ENCODE measurements around the gene MICU2. TPM values are rescaled to one million over a fixed set of nuclear protein-coding genes. Genes with fewer than 3 reads are reported as not detected.
"Not testable (repeated sequence)": the region's sequence is repeated elsewhere in the genome, so short reads cannot be mapped to it uniquely, and the experiment has no call there.

MICU2 gene
- total RNA-seq, 1 donor from 2014 or later = 61.9 TPM

DNA sequence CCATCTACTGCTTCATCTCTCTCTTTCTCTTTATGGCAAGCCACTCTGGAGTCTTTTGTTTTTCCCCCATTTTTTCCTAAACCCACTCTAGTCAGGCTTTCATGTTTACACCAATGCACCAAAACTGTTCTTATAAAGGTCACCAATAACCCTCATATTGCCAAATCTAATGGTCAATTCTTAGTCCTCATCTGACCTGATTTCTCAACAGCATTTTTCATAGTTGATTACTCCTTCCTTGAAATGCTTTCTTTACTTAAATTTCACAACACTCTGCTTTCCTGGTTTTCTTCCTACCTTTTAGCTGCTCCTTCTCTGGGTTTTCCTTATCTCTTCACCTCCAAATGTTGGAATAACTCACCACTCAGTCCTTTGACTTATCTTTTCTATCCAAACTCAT is 47.9 kb downstream of the MICU2 start:
- Histone ChIP-seq H3K36me3 (no peaks in the 10 kb centered on the region), H3K27ac (no peak overlapping the region), H3K4me3 (no peak overlapping the region), H3K27me3 (no peaks in the 10 kb centered on the region), H3K9me3 (no peaks in the 10 kb centered on the region), H3K4me1 (no peaks in the 10 kb centered on the region)
- intact Hi-C loops (cut with DNase I) = no loop called here
- no peak for DNase-seq (ENCODE audit: extremely low spot score in 2 of 2)
- TF ChIP-seq, protein P1, sequence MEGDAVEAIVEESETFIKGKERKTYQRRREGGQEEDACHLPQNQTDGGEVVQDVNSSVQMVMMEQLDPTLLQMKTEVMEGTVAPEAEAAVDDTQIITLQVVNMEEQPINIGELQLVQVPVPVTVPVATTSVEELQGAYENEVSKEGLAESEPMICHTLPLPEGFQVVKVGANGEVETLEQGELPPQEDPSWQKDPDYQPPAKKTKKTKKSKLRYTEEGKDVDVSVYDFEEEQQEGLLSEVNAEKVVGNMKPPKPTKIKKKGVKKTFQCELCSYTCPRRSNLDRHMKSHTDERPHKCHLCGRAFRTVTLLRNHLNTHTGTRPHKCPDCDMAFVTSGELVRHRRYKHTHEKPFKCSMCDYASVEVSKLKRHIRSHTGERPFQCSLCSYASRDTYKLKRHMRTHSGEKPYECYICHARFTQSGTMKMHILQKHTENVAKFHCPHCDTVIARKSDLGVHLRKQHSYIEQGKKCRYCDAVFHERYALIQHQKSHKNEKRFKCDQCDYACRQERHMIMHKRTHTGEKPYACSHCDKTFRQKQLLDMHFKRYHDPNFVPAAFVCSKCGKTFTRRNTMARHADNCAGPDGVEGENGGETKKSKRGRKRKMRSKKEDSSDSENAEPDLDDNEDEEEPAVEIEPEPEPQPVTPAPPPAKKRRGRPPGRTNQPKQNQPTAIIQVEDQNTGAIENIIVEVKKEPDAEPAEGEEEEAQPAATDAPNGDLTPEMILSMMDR (IDR thresholded peaks at IDR 0.05) = no peak
- TF ChIP-seq POLR2A (IDR thresholded peaks at IDR 0.05) = no peak

- H3K4me3 ChIP-seq; H3K27ac ChIP-seq; intact Hi-C loops (cut with DNase I); H3K9me3 ChIP-seq; H3K36me3 ChIP-seq; H3K4me1 ChIP-seq; H3K27me3 ChIP-seq; DNase-seq (ENCODE audit: extremely low spot score in 2 of 2): not testable (repeated sequence)
Observed at GRCh38 chr13:21553261-21553660, 50.7 kb downstream of the MICU2 start.

GRCh38 chr13:21550918-21551317 is 53.1 kb downstream of the MICU2 start:
- Histone ChIP-seq H3K9me3 (no peaks in the 10 kb centered on the region), H3K27me3 (no peaks in the 10 kb centered on the region)
- intact Hi-C loops (cut with DNase I) = no loop called here

GRCh38 chr13:21549633-21550032 is 54.3 kb downstream of the MICU2 start:
- no peaks in the 10 kb centered on the region for H3K4me1 ChIP-seq
- TF ChIP-seq POLR2A (IDR thresholded peaks at IDR 0.05) (no peak), POLR2AphosphoS5 (IDR thresholded peaks at IDR 0.05; ENCODE audit: insufficient read depth in 1 of 2, low read depth in 1 of 2) (no peak)
- TF ChIP-seq, protein P1 (IDR thresholded peaks at IDR 0.05) = no peak
- no peak for DNase-seq (ENCODE audit: extremely low spot score in 2 of 2)
- H3K27ac ChIP-seq = no peak overlapping the region
- H3K9me3 ChIP-seq = no peaks in the 10 kb centered on the region
- intact Hi-C loops (cut with DNase I) = no loop called here
- no peak overlapping the region for H3K4me3 ChIP-seq
- no peaks in the 10 kb centered on the region for H3K36me3 ChIP-seq
- H3K27me3 ChIP-seq = no peaks in the 10 kb centered on the region

More at GRCh38 chr13:21550918-21551317, 53.1 kb downstream of the MICU2 start:
- DNase-seq (ENCODE audit: extremely low spot score in 2 of 2) = no peak
- no peak overlapping the region for H3K27ac ChIP-seq
- TF ChIP-seq POLR2A (IDR thresholded peaks at IDR 0.05) (no peak), POLR2AphosphoS5 (IDR thresholded peaks at IDR 0.05; ENCODE audit: insufficient read depth in 1 of 2, low read depth in 1 of 2) (no peak)
- TF ChIP-seq, protein P1 (IDR thresholded peaks at IDR 0.05) = no peak
- no peaks in the 10 kb centered on the region for H3K36me3 ChIP-seq
- no peaks in the 10 kb centered on the region for H3K4me1 ChIP-seq
- no peak overlapping the region for H3K4me3 ChIP-seq

DNA sequence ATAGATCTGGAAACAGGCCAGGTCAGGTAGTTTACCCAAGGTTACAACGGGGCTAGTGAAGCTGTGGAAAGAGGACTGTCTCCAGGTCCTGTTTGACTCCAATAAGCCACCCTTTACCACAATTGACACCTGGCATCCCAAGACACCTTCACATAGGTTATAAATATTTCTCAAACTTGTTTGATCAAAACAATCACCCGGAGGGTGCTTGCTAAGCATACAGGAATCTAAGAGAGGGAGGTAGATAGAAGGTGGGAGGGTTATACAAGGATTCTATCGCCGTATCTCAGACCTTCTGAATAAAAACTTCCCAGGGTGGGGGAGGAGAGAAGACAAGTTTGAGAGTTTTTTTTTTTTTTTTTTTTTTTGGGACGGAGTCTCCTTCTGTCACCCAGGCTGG is 55.4 kb downstream of the MICU2 start:
- intact Hi-C loops (cut with DNase I) = no loop called here
- no peaks in the 10 kb centered on the region for H3K4me1 ChIP-seq

More for the DNA sequence above, 55.4 kb downstream of the MICU2 start:
- no peaks in the 10 kb centered on the region for H3K36me3 ChIP-seq
- DNase-seq (ENCODE audit: extremely low spot score in 2 of 2) = no peak
- no peak overlapping the region for H3K27ac ChIP-seq
- no peak for TF ChIP-seq POLR2AphosphoS5 (IDR thresholded peaks at IDR 0.05; ENCODE audit: insufficient read depth in 1 of 2, low read depth in 1 of 2)
- TF ChIP-seq, protein P1 (IDR thresholded peaks at IDR 0.05) = no peak
- no peak for TF ChIP-seq POLR2A (IDR thresholded peaks at IDR 0.05)
- no peaks in the 10 kb centered on the region for H3K9me3 ChIP-seq
- no peaks in the 10 kb centered on the region for H3K27me3 ChIP-seq
- H3K4me3 ChIP-seq = no peak overlapping the region
